Pancreas (tissue), 10 donors: ENCODE measurements around the gene ACTR1A. TPM values are rescaled to one million over a fixed set of nuclear protein-coding genes. Genes with fewer than 3 reads are reported as not detected.

ENCODE experiments used
- ATAC-seq, 4 donors: fragments of 200-7000 bp; cut with Tn5 transposase; one replicate each; pipeline versions ENCODE4 v1.8.0 to v1.9.1; 2020; ENCODE audit warnings: mild to moderate bottlenecking in 4 of 4, moderate library complexity in 4 of 4
- DNase-seq, 6 donors: peaks; one replicate each; pipeline ENCODE4 v3.0.0-alpha.2; 2020
- FAIRE-seq: peaks from 2 replicates; lab custom pipeline; 2012; peaks lifted over from hg19 to GRCh38; lab: Jason Lieb, UNC
- H3K27ac ChIP-seq, 4 donors: fragments of 200-600 bp; sonication (generic); 1 replicate in 3 of 4; 2 replicates in 1 of 4; pipeline versions ENCODE4 v1.5.0 to v1.8.0; 2020
- H3K27me3 ChIP-seq, 4 donors: fragments of 200-600 bp; one replicate each; pipeline ENCODE4 v1.8.0; 2021
- H3K36me3 ChIP-seq, 3 donors: fragments of 200-600 bp; sonication (generic) in 1 of 3; one replicate each; pipeline versions ENCODE4 v1.5.0 to v1.8.0; 2020 to 2021
- H3K4me1 ChIP-seq, 3 donors: fragments of 200-600 bp; one replicate each; pipeline ENCODE4 v1.8.0; 2021
- H3K4me3 ChIP-seq, 4 donors: fragments of 200-600 bp; sonication (generic) in 2 of 4; one replicate each; pipeline versions ENCODE4 v1.5.0 to v1.8.0; 2020 to 2021
- H3K9me3 ChIP-seq, 4 donors: fragments of 200-600 bp; one replicate each; pipeline ENCODE4 v1.8.0; 2021
- WGBS, 2 donors: extraction: QIAGEN DNeasy Blood & Tissue Kit; methylation state at CpG; one replicate each; pipeline ENCODE4 v1.1.7; 2013; 5-methylcytosine and 5-hydroxymethylcytosine counted together
- intact Hi-C, 3 donors: fragments of 100-400 bp; cut with DNase I; formaldehyde crosslinking; loops; one replicate each; pipeline versions ENCODE4 v1.11.1 to v1.14.2; 2022
- polyA plus RNA-seq, 2 donors: library from polyadenylated mRNA; stranded (reverse); fragments of 200-250 nt; gene quantifications; one replicate each; pipeline ENCODE4 v1.2.3, GENCODE V29; 2013
- total RNA-seq, 6 donors: library from RNA; stranded (reverse); fragmentation: NEBNext Ultra II Directional in 4 of 6; extraction: Animal tissue kit (Norgen Biotek cat#: 25700) in 4 of 6; gene quantifications; one replicate each; pipeline versions ENCODE4 v1.2.1 to v1.2.4, GENCODE V29; 2021 to 2023
- TF ChIP-seq, protein P1 (sequence below), 4 donors: fragments of 200-600 bp; sonication (generic) in 3 of 4; IDR thresholded peaks; one replicate each; pipeline versions ENCODE4 v1.5.0 to v1.8.0; 2021; ENCODE audit warnings: antibody characterized with exemption in 4 of 4
- donor health status: healthy with polysubstance abuse.
- donor health status: DM: no; HTN: no; CAD: no; lungs with moderate emphysema.
- donor health status: DM: no; HTN: no; CAD: no.
- donor health status: control.
- donor health status: control.
- donor health status: Bipolar disorder and iron deficiency.
- donor health status: DM: yes; HTN: yes; CAD: no.
- donor health status: DM: no; HTN: no; CAD: no.
- donor health status: DM: no; HTN: no; CAD: no.
- donor health status: DM: yes; HTN: yes; CAD: no.

ACTR1A gene
- total RNA-seq (10 to 100 TPM; 22.4 to 40.9 (median 27.4) TPM), polyA plus RNA-seq (10 to 100 TPM; 33.6 to 38.1 TPM)

DNA sequence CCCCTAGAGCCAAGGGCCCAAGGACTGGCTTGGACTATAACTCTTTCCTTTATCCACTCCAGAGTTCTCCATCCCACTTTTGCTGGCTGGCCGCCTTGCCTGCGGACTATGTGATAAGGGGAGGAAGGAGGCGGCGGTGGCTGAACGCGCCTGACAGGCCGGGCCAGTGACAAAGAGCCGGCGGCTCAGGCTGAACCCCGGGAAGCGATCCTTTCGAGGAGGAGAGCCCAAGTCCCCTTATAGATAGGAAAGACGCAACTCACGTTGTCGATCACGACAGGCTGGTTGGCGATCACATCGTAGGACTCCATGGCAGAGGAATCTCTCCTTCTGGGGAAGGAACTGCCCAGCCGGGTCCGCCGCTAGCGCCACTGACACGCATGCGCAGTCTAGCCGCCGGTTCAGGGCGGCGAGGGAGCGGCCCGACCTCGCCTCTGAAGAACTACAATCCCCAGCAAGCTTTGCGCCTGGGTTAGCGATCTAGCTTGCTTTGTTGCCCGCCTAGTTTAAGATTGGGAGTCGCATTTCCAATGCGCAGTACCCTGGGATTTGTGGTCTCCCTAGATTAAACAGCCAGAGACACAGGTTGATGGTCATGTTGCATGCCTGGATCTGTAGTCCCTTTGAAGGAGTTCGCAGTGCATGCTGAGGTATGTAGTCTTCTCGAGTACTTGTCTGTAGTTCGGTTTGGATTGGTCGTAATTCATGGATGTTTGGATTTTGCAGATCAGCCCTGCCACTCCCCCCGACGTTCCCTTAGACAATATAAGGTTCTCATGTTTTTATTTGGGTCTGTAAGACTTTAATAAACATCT lies at the start of gene ACTR1A:
Gene ACTR1A (minus strand): TSS at position 376 of the 815 bp plus-strand sequence. CDS start 65 bp downstream, at position 311.
- ATAC-seq (peak; percentile 76 to 87 (median 81)), DNase-seq (peak; percentile 97 to 98 (median 98)), FAIRE-seq (peak; percentile 97)
- Histone ChIP-seq H3K27me3 (no peaks in the 10 kb centered on the region), H3K4me3 (peak within 1 kb of the TSS; percentile 59 to 95 (median 80)), H3K9me3 (no peaks in the 10 kb centered on the region), H3K36me3 (no peaks in the 10 kb centered on the region), H3K4me1 (peaks cover 6 to 16% (median 12%) of the 10 kb centered on the region in 3 donors), H3K27ac (peak within 1 kb of the TSS; percentile 61 to 79 (median 74))
- WGBS, 2 donors, result 0% methylated on average over 42 of the region's 42 CpGs
- TF ChIP-seq, protein P1, sequence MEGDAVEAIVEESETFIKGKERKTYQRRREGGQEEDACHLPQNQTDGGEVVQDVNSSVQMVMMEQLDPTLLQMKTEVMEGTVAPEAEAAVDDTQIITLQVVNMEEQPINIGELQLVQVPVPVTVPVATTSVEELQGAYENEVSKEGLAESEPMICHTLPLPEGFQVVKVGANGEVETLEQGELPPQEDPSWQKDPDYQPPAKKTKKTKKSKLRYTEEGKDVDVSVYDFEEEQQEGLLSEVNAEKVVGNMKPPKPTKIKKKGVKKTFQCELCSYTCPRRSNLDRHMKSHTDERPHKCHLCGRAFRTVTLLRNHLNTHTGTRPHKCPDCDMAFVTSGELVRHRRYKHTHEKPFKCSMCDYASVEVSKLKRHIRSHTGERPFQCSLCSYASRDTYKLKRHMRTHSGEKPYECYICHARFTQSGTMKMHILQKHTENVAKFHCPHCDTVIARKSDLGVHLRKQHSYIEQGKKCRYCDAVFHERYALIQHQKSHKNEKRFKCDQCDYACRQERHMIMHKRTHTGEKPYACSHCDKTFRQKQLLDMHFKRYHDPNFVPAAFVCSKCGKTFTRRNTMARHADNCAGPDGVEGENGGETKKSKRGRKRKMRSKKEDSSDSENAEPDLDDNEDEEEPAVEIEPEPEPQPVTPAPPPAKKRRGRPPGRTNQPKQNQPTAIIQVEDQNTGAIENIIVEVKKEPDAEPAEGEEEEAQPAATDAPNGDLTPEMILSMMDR (IDR thresholded peaks at IDR 0.05), result no peak
- intact Hi-C loops, result loop anchor here in 1 of 3 donors (10.0 kb wide), 1 partner anchor 82 kb away; no protein-coding TSS in a partner anchor

GRCh38 chr10:102550636-102551210 lies 48.2 kb upstream of the ACTR1A start:
- no peak overlapping the region for H3K4me3 ChIP-seq
- no peaks in the 10 kb centered on the region for H3K4me1 ChIP-seq
- H3K27me3 ChIP-seq, result no peaks in the 10 kb centered on the region
- ATAC-seq (no peak), FAIRE-seq (no peak), DNase-seq (no peak)
- intact Hi-C loops, result no loop called here
- H3K27ac ChIP-seq, result no peak overlapping the region
- TF ChIP-seq, protein P1 (IDR thresholded peaks at IDR 0.05), result no peak
- WGBS, 2 donors, result 97 to 98% methylated on average over 9 of the region's 9 CpGs
- H3K9me3 ChIP-seq, result no peaks in the 10 kb centered on the region
- H3K36me3 ChIP-seq, result no peaks in the 10 kb centered on the region

- H3K4me1 ChIP-seq, result no peaks in the 10 kb centered on the region
- DNase-seq (no peak), FAIRE-seq (no peak), ATAC-seq (no peak)
- H3K36me3 ChIP-seq, result no peaks in the 10 kb centered on the region
- H3K27me3 ChIP-seq, result no peaks in the 10 kb centered on the region
- H3K9me3 ChIP-seq, result no peaks in the 10 kb centered on the region
- no peak overlapping the region for H3K27ac ChIP-seq
- 45 to 57% methylated on average over 1 of the region's 1 CpG for WGBS, 2 donors
- TF ChIP-seq, protein P1 (IDR thresholded peaks at IDR 0.05), result no peak
- no peak overlapping the region for H3K4me3 ChIP-seq
- intact Hi-C loops, result no loop called here
Observed at GRCh38 chr10:102549549-102549948, 47.0 kb upstream of the ACTR1A start.

- FAIRE-seq, result no peak
Observed at GRCh38 chr10:102546606-102547320, 44.3 kb upstream of the ACTR1A start.

More at GRCh38 chr10:102546606-102547320, 44.3 kb upstream of the ACTR1A start:
- H3K4me3 ChIP-seq, result no peak overlapping the region
- no peaks in the 10 kb centered on the region for H3K36me3 ChIP-seq
- no peaks in the 10 kb centered on the region for H3K4me1 ChIP-seq
- ATAC-seq, result peak in 1 of 4 donors; percentile 50
- no peaks in the 10 kb centered on the region for H3K27me3 ChIP-seq
- TF ChIP-seq, protein P1 (IDR thresholded peaks at IDR 0.05), result no peak
- H3K9me3 ChIP-seq, result no peaks in the 10 kb centered on the region
- WGBS, 2 donors, result 84 to 88% methylated on average over 12 of the region's 12 CpGs
- peak in 1 of 6 donors; percentile 18 for DNase-seq
- intact Hi-C loops, result no loop called here
- no peak overlapping the region for H3K27ac ChIP-seq
